Cardiac muscle cell (in vitro differentiated cells and primary cell): ENCODE measurements around the gene AFTPH. TPM values are rescaled to one million over a fixed set of nuclear protein-coding genes. Genes with fewer than 3 reads are reported as not detected.

ENCODE experiments used
- DNase-seq, 2 donors: peaks; one replicate each; pipeline versions ENCODE4 v3.0.0 to v3.0.0-alpha.2; 2010 to 2017; ENCODE audit warnings: low read depth in 1 of 2, low spot score in 1 of 2
- H3K27ac ChIP-seq: fragments of 200-600 bp; sonication (generic); 2 replicates; pipeline ENCODE4 v1.5.1; 2016
- H3K27me3 ChIP-seq: fragments of 200-600 bp; sonication (generic); 2 replicates; pipeline ENCODE4 v1.6.0; 2016; ENCODE audit warnings: control low read depth
- H3K36me3 ChIP-seq: fragments of 200-600 bp; sonication (generic); 2 replicates; pipeline ENCODE4 v1.5.1; 2016; ENCODE audit warnings: control low read depth
- H3K4me1 ChIP-seq: fragments of 200-600 bp; sonication (generic); 2 replicates; pipeline ENCODE4 v1.8.1; 2017; ENCODE audit warnings: low read depth, mild to moderate bottlenecking, mixed run types
- H3K4me3 ChIP-seq: fragments of 200-600 bp; sonication (generic); 2 replicates; pipeline ENCODE4 v1.5.1; 2016; ENCODE audit warnings: mild to moderate bottlenecking
- H3K9me3 ChIP-seq: fragments of 200-600 bp; sonication (generic); 2 replicates; pipeline ENCODE4 v1.5.1; 2017; ENCODE audit warnings: low read depth, mild to moderate bottlenecking, control low read depth
- polyA plus RNA-seq: library from polyadenylated mRNA; unstranded; fragments of >200 nt; fragmentation: Nextera tagmentation; extraction: Ambion mirVana; gene quantifications from 2 replicates; pipeline ENCODE4 v1.2.1, GENCODE V29; 2016
- total RNA-seq: library from RNA; depleted of rRNA; stranded (reverse); fragments of >200 nt; gene quantifications from 2 replicates; pipeline ENCODE4 v1.2.3, GENCODE V29; 2016
- TF ChIP-seq, protein P1 (sequence below): IDR thresholded peaks from 2 replicates; pipeline ENCODE4 v1.5.1; 2012; ENCODE audit warnings: low read depth, mild to moderate bottlenecking, low read length

AFTPH gene
- total and polyA plus RNA-seq, 2 experiments from 2014 or later: 7.1 to 18.5 TPM

DNA sequence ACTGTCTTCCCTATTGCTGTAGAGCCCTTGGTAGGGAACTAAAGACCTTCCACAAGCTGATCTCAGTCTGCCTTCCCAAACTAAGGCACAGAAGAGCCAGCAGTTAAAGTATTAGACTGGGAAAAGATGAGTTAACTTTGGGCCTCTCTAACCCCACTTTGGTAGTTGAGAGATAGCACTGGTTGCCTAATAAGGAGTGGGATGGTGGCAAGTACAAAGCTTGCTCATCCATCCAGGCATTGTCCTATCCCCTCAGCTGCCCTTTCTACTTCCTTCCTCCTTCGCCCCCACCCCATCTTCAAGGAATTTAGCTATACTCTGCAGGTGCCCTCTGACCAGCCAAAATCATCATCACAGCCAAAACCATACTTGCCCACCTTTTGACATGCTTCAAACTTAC, 22.2 kb upstream of the AFTPH start:
- Histone ChIP-seq H3K4me3 (no peak overlapping the region), H3K4me1 (peaks cover 3% of the 10 kb centered on the region), H3K36me3 (no peaks in the 10 kb centered on the region), H3K27me3 (no peaks in the 10 kb centered on the region), H3K9me3 (no peaks in the 10 kb centered on the region), H3K27ac (no peak overlapping the region)
- no peak for DNase-seq
- TF ChIP-seq, protein P1, sequence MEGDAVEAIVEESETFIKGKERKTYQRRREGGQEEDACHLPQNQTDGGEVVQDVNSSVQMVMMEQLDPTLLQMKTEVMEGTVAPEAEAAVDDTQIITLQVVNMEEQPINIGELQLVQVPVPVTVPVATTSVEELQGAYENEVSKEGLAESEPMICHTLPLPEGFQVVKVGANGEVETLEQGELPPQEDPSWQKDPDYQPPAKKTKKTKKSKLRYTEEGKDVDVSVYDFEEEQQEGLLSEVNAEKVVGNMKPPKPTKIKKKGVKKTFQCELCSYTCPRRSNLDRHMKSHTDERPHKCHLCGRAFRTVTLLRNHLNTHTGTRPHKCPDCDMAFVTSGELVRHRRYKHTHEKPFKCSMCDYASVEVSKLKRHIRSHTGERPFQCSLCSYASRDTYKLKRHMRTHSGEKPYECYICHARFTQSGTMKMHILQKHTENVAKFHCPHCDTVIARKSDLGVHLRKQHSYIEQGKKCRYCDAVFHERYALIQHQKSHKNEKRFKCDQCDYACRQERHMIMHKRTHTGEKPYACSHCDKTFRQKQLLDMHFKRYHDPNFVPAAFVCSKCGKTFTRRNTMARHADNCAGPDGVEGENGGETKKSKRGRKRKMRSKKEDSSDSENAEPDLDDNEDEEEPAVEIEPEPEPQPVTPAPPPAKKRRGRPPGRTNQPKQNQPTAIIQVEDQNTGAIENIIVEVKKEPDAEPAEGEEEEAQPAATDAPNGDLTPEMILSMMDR: no peak

DNA sequence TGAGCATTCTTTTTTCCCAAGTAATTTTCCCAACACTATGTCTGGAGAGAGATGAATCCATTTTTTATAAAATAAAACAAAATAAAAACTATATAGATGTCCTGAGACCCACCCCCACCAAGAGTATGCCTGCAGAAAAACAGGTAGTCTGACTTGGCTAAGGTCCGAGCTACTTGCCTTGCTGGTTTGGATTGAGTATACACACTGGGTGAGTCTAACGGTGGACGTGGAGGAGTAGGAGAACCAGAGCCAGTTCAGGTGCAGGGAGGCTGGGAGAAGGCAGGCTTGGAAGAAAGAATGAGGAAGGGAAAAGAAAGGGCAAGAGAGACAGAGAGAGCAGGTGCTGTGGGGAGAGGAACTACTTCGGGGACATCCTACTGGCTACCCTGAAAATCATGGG, 21.3 kb upstream of the AFTPH start:
- Histone ChIP-seq H3K27me3 (no peaks in the 10 kb centered on the region), H3K36me3 (no peaks in the 10 kb centered on the region), H3K27ac (no peak overlapping the region), H3K9me3 (no peaks in the 10 kb centered on the region), H3K4me1 (peaks cover 3% of the 10 kb centered on the region), H3K4me3 (no peak overlapping the region)
- DNase-seq: no peak
- TF ChIP-seq, protein P1: no peak

DNA sequence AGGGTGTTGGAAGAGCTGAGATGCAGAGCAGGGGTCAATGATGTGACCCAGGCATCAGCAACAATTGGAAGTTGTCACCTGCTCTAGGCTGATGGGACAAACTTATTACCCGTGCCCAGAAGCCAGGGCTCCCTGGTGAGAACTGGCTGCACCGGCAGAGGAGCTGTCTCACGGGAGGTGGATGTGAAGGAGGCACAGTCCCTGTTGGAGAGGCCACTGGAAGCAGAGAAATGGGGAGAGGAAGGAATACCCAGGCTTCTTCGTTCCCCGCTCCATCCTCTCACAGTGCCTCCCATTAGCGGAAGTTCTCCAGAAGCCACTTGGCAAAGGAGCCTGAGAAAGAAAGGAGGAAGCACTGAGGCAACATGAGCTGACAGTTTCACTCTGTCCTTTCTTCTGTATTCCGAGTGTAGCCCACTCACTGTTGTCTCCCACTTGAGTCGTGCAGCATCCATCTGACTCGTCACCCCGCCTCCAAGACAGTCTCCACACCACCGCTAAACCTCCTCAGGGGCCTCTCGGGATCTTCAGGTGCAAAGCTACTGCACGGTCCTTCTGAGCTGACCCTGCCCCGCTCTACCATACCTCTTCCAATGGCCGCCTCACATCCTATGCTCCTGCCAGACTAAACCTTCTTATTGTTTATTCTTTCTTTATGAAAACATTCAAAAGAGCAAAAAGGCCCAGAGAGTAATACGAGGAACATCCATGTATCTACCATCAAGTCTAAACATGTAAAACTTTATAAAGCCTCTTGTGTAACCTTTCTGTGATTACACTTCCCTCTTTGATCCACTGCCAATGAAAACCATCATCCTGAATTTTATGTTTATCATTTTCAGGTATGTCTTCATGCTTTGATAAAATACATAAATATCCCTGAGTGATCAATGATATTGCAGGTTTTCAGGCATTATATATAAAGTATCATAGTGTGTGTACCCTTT, 19.1 kb upstream of the AFTPH start:
- Histone ChIP-seq H3K9me3 (no peaks in the 10 kb centered on the region), H3K27me3 (no peaks in the 10 kb centered on the region), H3K36me3 (no peaks in the 10 kb centered on the region), H3K4me3 (no peak overlapping the region), H3K27ac (no peak overlapping the region), H3K4me1 (no peaks in the 10 kb centered on the region)
- no peak for DNase-seq
- TF ChIP-seq, protein P1: no peak

DNA sequence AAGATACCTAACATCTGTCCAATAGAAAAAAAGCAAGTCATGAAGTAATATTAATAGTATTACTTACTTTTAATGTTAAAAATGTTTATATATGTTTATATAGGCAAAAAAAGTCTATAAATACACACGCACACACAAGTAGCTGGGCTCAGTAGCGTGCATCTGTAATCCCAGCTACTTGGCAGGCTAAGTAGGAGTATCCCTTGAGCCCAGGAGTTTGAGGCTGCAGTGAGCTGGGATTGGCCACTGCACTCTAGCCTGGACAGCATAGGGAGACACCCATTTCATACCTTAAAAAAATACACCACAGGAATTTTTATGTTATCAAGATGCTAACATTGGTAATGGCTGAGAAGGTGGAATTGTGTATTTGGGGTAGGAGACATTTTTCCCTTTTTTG, 17.4 kb upstream of the AFTPH start:
- TF ChIP-seq, protein P1: no peak
- H3K27me3 ChIP-seq: no peaks in the 10 kb centered on the region

DNA sequence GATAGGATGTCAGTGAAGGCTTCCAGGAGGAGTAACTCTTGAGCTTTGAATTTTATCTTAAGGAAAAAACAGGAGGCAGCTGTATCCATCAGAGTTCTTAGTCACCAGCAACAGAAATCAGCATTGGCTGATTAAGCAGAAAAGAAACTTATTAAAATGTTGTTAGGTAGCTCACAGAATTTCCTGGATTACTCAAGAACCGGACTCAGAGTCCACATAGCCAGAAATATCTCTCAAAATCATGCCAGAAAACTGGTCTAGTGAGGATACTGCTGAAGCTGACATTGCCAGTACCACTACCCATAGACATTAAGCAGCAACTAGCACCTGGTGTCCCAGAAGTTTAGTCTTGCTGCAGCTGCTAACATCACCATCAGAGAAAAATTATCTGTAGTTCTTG, 10.1 kb upstream of the AFTPH start:
- H3K36me3 ChIP-seq: no peaks in the 10 kb centered on the region

More for the DNA sequence above, 17.4 kb upstream of the AFTPH start:
- H3K36me3 ChIP-seq: no peaks in the 10 kb centered on the region
- DNase-seq: no peak
- no peak overlapping the region for H3K4me3 ChIP-seq
- no peaks in the 10 kb centered on the region for H3K9me3 ChIP-seq
- H3K4me1 ChIP-seq: no peaks in the 10 kb centered on the region
- H3K27ac ChIP-seq: no peak overlapping the region

More for the DNA sequence above, 10.1 kb upstream of the AFTPH start:
- H3K27ac ChIP-seq: no peak overlapping the region
- H3K4me1 ChIP-seq: no peaks in the 10 kb centered on the region
- no peak overlapping the region for H3K4me3 ChIP-seq
- no peaks in the 10 kb centered on the region for H3K27me3 ChIP-seq
- peak in 1 of 2 donors; percentile 28 for DNase-seq
- H3K9me3 ChIP-seq: no peaks in the 10 kb centered on the region
- TF ChIP-seq, protein P1: no peak
